ENCODE results near the gene CAPG. TPM values are rescaled to one million over a fixed set of nuclear protein-coding genes. Genes with fewer than 3 reads are reported as not detected.

The CAPG gene
- total and polyA plus RNA-seq, 2 experiments from 2014 or later = 13.0 to 14.0 TPM

DNA sequence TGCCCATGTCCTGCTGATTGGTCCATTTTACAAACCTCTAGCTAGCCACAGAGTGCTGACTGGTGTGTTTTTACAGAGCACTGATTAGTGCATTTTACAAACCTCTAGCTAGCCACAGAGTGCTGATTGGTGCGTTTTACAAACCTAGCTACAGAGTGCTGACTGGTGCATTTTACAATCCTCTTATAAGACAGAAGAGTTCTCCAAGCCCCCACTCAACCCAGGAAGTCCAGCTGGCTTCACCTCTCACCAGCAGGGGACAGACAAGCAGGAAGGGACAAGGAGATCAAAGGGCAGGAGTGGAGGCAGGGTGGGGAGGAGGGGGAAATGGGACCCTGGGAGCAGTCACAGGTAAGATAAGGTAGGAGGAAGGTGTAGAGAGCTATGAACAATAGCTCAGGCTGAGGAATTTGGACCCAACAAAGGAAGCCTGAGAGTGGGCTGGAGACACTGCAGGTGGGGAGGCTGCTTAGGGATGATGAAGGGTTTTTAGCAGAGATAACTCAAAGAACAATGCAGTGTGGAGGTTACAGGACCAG is 45.5 kb upstream of the CAPG start:
- Histone ChIP-seq H3K9me3 (ENCODE audit: low read depth) (no peaks in the 10 kb centered on the region), H3K4me3 (no peak overlapping the region), H3K4me1 (ENCODE audit: low read depth) (no peaks in the 10 kb centered on the region), H3K27me3 (no peaks in the 10 kb centered on the region), H3K27ac (no peak overlapping the region), H3K36me3 (no peaks in the 10 kb centered on the region)
- TF ChIP-seq, protein P1, sequence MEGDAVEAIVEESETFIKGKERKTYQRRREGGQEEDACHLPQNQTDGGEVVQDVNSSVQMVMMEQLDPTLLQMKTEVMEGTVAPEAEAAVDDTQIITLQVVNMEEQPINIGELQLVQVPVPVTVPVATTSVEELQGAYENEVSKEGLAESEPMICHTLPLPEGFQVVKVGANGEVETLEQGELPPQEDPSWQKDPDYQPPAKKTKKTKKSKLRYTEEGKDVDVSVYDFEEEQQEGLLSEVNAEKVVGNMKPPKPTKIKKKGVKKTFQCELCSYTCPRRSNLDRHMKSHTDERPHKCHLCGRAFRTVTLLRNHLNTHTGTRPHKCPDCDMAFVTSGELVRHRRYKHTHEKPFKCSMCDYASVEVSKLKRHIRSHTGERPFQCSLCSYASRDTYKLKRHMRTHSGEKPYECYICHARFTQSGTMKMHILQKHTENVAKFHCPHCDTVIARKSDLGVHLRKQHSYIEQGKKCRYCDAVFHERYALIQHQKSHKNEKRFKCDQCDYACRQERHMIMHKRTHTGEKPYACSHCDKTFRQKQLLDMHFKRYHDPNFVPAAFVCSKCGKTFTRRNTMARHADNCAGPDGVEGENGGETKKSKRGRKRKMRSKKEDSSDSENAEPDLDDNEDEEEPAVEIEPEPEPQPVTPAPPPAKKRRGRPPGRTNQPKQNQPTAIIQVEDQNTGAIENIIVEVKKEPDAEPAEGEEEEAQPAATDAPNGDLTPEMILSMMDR (IDR thresholded peaks at IDR 0.05; ENCODE audit: low read depth, low read length) = no peak
- DNase-seq (ENCODE audit: low read depth in 1 of 2, low spot score in 1 of 2) = no peak

DNA sequence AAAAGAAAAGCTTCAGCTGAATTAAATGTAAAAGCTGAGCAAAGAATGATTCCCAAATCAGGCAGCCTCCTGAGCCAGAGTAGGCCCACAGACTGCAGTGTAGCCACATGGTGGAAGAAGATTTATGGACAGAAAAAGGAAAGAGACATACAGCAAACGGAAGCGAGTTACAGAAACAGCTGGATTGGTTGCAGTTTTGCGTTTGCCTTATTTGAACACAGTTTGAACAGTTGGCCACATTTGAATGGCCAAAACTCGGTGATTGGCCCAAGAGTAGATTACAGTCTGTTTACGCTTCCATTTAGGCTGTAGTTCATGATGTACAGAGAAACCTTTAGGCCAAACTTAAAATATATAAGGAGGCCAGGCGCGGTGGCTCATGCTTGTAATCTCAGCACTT is 43.4 kb upstream of the CAPG start:
- no peak for DNase-seq (ENCODE audit: low read depth in 1 of 2, low spot score in 1 of 2)
- H3K27ac ChIP-seq = no peak overlapping the region
- TF ChIP-seq, protein P1 (IDR thresholded peaks at IDR 0.05; ENCODE audit: low read depth, low read length) = no peak

DNA sequence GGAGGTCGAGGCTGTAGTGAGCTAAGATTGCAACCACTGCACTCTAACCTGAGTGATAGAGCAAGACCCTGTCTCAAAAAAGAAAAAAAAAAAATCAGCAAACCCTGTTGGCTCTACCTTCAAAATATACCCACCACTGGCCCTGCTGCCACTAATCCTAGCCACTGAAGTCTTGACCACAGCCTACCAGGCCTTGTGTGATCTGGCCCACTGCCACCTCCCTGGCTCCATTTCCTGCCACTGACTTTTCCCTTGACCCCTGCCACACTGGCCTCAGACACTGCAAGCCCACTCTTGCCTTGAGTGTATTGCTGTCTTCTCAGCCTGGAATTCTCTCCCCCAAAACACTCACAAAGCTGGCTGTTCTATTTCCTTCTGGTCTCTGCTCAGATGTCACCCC is 42.1 kb upstream of the CAPG start:
- Histone ChIP-seq H3K4me3 (no peak overlapping the region), H3K9me3 (ENCODE audit: low read depth) (no peaks in the 10 kb centered on the region), H3K27me3 (no peaks in the 10 kb centered on the region), H3K36me3 (no peaks in the 10 kb centered on the region), H3K4me1 (ENCODE audit: low read depth) (no peaks in the 10 kb centered on the region), H3K27ac (no peak overlapping the region)
- TF ChIP-seq, protein P1 (IDR thresholded peaks at IDR 0.05; ENCODE audit: low read depth, low read length) = no peak
- DNase-seq (ENCODE audit: low read depth in 1 of 2, low spot score in 1 of 2) = no peak

More for the DNA sequence above, 43.4 kb upstream of the CAPG start:
- H3K36me3 ChIP-seq = no peaks in the 10 kb centered on the region
- H3K27me3 ChIP-seq = no peaks in the 10 kb centered on the region
- no peak overlapping the region for H3K4me3 ChIP-seq
- H3K9me3 ChIP-seq (ENCODE audit: low read depth) = no peaks in the 10 kb centered on the region
- H3K4me1 ChIP-seq (ENCODE audit: low read depth) = no peaks in the 10 kb centered on the region

DNA sequence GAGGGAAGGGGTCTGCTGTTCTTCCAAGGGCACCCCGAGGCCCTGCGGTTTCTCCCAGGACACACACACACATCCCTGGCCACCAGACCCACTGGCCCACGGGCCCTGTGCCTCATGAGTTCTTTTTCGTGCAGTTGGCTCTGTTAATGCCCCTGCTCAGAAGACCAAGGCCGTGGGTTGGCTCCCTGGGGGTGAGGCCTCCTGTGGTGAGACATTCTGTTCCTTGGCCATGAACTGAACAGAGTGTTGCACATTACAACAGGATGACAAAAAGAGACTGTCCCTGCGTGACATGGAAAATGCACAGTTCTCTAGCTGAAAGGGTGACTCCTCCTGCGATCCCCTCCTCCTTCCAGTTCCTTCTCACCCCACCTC is 39.0 kb upstream of the CAPG start:
- no peaks in the 10 kb centered on the region for H3K4me1 ChIP-seq (ENCODE audit: low read depth)
- no peak overlapping the region for H3K4me3 ChIP-seq
- H3K36me3 ChIP-seq = no peaks in the 10 kb centered on the region
- H3K27me3 ChIP-seq = no peaks in the 10 kb centered on the region
- no peak overlapping the region for H3K27ac ChIP-seq
- no peaks in the 10 kb centered on the region for H3K9me3 ChIP-seq (ENCODE audit: low read depth)
- TF ChIP-seq, protein P1 (IDR thresholded peaks at IDR 0.05; ENCODE audit: low read depth, low read length) = no peak
- DNase-seq (ENCODE audit: low read depth in 1 of 2, low spot score in 1 of 2) = no peak

DNA sequence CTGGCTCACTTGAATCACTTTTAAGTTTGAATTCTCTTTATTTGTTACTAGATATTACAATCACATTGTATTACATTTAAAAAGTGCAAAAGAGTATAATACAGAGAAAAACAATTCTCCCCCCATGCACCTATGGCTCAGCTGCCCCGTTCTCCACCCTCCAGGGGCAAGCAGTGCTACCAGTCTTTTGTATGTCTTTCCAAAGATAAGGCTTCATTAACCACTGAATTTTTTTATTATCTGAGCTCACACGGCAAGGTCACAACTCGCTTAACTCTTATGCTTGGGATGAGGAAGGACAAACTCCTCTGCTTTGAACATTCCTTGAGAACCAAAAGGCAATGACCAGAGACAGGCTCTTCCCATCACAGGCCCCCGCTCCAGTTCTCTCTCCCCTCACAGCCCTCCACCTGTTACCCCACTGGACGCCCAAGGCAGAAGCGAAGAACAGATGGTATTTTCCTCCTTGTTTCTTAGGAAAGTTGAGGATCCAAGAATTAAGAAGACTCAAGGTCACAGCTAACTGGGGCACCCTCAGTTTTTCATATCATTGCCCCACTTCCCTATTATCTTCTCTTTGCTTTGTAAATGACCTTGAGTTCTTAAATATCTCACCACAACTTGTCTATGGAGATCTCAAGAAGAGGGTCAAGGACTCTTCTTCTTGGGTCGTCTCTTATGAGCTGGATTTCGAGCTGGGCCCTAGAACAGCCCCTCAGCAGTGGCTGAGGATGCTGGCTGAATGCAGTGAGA is 38.5 kb upstream of the CAPG start:
- no peak overlapping the region for H3K4me3 ChIP-seq
- TF ChIP-seq, protein P1 (IDR thresholded peaks at IDR 0.05; ENCODE audit: low read depth, low read length) = no peak
- DNase-seq (ENCODE audit: low read depth in 1 of 2, low spot score in 1 of 2) = no peak

More for the DNA sequence above, 38.5 kb upstream of the CAPG start:
- H3K4me1 ChIP-seq (ENCODE audit: low read depth) = no peaks in the 10 kb centered on the region
- no peaks in the 10 kb centered on the region for H3K9me3 ChIP-seq (ENCODE audit: low read depth)
- H3K27me3 ChIP-seq = no peaks in the 10 kb centered on the region
- no peaks in the 10 kb centered on the region for H3K36me3 ChIP-seq
- no peak overlapping the region for H3K27ac ChIP-seq

Measured in cardiac muscle cell (in vitro differentiated cells and primary cell).